Stimulated activated CD8-positive, alpha-beta memory T cell treated with anti-CD3 and anti-CD28 coated beads, Interleukin-15, amount 100 ng/mL, for 24 hours (primary cell): Measurements from ENCODE around the gene STIP1.

Experiments
- DNase-seq: peaks from one replicate; pipeline ENCODE4 v3.0.0-alpha.2; 2020; ENCODE audit warnings: low read depth

STIP1 gene

DNA sequence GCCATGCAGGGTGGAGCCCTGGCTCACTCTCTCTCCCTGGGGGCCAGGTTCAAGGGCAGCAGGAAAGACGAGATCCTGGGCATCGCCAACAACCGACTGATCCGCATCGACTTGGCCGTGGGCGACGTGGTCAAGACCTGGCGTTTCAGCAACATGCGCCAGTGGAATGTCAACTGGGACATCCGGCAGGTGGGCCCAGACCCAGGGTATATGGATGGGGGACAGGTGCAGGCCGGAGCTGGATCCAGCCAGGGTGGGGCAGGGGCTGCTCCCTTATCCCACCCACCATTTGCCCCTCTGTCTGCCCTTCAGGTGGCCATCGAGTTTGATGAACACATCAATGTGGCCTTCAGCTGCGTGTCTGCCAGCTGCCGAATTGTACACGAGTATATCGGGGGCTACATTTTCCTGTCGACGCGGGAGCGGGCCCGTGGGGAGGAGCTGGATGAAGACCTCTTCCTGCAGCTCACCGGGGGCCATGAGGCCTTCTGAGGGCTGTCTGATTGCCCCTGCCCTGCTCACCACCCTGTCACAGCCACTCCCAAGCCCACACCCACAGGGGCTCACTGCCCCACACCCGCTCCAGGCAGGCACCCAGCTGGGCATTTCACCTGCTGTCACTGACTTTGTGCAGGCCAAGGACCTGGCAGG is 37.2 kb downstream of the STIP1 start:
- DNase-seq = no peak

DNA sequence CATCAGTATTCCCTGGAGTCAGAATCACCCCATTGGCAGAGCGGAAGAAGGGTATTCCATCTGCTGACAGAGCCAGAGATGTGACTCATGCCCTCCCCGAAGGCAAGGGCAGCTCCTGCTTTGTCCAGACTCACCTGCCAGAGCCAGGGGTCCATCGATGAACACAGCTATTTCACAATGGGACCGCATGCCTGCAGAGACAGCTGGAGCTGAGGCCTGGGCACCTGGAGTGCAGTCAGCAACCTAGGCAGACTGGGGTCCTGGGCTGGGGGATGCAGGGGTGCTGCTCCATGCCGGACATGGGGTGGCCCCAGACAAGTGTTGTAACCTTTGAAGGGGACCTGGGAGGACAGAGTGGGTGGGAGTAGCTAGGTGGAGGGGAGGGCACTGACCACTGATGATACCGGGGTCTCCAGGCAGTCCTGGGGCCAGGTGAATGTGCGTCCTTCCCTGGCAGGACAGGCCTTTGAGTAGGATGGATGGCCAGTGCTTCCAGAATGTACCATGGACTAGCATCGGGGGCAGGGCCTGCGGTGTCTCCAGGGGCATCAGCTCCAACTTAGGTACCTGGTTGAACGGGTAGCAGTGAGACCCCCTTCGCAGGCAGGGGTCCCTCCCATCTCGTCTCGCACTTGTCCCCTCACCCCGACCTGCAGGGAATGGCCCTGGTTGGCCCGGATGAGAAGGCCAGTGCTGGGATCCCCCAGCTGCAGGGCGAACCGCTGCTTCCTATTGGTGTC is 38.4 kb downstream of the STIP1 start:
- no peak for DNase-seq

- no peak for DNase-seq
Observed at GRCh38 chr11:64224891-64225607, 39.1 kb downstream of the STIP1 start.

DNA sequence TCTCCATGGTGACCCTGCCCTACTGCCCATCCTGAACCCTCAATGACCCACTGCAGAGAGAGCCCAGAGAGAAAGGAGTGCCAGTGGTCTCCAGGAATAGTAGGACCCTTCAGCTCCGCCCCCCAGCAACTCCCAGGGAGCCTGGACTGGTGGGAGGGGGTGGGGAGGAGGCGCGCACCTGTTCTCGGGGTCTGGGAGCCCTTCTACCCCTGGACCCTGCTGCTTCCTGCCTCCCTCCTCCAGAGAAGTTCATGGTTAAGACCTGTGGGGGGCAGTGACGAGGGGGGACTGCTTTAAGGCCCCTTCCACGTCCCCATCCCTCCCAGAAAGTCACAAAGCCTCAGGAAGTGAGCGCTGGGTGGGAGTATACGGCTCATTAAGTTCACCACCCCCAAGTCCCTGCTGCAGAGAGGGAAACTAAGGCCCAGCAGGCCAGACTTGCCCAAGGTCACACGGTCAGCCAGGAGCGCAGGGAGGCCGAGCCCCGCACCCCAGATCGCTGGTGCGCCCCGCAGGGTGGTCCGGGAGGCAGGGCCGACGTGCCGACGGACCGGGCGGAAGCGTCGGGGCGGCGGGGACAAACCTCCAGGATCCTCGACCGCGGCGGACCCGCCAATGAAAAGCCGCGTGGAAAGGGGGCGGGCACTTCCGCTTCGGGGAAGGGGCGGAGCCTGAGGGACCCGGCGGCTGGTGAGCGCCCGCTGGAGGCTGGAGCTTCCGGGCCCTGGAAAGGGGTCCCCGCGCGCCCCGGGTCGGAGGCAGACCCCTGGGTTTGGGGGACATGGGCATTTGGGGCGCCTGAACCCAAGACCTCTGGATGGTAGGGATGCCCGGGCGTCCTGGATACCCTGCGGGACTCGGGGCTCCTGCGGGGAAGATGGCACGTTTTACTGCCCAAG is 39.9 kb downstream of the STIP1 start, which contains the start of the genes NUDT22 and TRPT1:
Gene NUDT22 (plus strand): TSS at position 667 of the 899 bp plus-strand sequence. CDS start 379 bp downstream, outside the sequence.
Gene TRPT1 (minus strand): TSS at position 579 of the 899 bp plus-strand sequence. CDS start 326 bp downstream, at position 253.
- peak; percentile 93 for DNase-seq

DNA sequence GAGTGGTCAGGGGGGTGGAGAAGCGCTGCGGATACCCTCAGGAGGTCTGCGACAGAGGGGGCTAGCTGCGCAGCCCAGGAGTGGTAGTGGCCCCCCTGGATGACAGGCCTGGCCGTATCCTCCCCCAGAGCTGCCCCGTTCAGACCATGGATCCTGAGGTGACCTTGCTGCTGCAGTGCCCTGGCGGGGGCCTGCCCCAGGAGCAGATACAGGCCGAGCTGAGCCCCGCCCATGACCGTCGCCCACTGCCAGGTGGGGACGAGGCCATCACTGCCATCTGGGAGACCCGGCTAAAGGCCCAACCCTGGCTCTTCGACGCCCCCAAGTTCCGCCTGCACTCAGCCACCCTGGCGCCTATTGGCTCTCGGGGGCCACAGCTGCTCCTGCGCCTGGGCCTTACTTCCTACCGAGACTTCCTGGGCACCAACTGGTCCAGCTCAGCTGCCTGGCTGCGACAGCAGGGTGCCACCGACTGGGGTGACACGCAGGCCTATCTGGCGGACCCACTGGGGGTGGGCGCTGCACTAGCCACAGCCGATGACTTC is 40.6 kb downstream of the STIP1 start:
- DNase-seq = no peak

DNA sequence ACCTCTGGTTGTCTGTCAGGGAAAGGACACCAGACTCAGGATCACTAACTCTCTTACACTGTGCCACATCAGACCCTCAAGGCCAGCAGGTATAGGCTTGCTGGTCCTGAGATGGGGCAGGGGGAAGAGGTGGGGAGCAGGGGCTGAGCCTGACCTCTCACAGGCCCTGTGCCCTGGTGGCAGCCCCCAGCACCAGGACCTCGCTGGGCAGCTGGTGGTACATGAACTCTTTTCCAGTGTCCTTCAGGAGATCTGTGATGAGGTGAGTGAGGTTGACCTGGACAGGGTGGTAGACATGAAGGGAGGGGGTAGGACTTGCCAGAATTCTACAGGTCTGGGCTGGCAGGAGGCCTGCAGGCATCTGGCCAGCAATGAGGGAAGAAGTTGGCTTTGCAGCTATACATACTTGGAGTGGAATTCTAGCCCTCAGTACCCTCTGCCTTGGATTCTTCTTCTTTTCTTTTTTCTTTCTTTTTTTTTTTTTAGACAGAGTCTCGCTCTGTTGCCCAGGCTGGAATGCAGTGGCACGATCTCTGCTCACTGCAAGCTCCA is 41.5 kb downstream of the STIP1 start:
- DNase-seq = no peak

- no peak for DNase-seq
Observed at GRCh38 chr11:64229090-64229743, 43.2 kb downstream of the STIP1 start.

DNA sequence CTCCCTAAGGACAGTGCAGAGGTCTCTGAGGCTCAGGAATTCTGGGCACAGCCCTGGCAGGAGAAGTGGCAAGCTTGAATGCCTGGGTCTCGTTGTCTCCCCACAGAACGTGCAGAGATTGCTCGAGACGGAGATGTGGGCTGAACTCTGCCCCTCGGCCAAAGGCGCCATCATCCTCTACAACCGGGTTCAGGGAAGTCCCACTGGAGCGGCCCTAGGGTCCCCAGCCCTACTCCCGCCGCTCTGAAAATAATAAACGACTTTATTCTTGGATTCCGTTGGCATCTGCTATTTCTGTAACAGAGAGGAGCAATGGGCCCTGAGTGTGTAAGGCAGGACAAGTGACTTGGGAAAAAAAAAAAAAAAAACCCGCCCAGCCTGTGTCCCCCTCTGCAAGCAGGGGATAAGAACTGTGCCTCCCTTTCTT is 43.8 kb downstream of the STIP1 start:
- no peak for DNase-seq

DNA sequence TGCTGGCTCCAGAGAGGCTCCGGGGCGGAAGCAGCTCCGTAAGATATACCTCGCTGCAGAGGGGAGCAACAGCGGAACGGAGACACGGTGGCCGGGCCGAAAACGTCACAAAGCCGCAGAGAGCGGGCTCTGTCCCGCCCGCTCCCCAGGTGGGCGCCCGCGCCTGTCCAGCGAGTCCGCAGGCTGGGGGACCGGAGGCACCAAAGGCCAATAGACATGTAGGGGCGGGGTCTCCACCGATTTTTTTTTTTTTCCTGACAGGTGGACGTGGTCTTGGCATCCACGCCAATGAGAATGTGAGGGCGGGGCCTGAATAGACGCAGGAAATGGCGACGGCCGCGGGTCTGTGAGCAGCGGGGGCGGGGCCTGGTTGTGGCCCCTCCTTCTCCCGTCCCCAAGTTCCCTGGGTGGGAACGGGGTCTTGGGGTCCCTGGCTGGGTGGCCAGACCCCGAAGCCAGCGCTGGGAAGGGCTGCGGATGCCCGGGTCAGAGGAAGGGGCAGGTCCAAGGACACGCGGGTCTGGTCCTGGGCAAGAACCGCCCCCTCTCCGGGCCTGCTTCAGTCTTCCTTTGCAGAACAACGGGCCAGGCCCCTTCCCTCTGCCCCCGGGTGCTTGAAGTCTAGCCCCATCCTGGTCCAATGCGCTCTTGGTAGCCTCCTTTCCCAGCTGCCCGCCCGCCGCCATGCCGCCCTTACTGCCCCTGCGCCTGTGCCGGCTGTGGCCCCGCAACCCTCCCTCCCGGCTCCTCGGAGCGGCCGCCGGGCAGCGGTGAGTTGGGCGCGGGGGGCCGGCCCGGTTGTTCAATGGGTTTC is 44.4 kb downstream of the STIP1 start, which contains the start of gene DNAJC4:
Gene DNAJC4 (plus strand): TSS at position 378 of the 814 bp plus-strand sequence. CDS start 307 bp downstream, at position 685.
- peak; percentile 68 for DNase-seq

DNA sequence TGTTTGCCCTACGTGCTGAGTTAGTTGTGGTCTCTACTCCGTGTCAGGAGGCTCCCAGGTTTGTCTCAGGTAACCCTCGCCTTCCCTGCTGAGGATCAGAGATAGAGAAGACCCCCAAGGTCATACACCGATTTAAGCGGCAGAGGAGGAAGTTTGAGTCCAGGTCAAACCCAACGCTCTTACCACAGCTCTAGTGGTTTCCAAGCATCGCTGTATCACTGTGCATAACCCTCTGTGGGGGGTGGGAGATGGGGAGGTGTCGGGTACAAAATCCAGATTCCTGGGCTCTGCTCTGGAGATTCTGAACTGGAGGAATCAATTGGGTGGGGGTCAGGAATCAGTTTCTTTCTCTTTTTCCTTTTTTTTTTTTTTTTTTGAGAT is 45.0 kb downstream of the STIP1 start:
- DNase-seq = no peak

DNA sequence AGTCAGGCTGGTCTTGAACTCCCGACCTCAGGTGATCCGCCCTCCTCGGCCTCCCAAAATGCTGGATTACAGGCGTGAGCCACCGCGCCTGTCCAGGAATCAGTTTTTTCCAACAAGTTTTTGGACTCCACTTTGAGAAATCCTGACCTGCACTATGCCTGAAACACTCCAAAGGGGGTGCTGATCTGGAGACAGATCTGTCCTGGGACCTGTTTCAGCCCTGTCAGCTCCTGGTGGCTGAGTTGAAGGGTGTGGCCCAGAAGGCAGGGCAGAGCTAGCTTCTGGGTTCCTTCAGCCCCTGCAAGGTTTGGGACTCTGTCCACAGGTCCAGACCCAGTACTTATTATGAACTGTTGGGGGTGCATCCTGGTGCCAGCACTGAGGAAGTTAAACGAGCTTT is 45.6 kb downstream of the STIP1 start:
- DNase-seq = no peak

GRCh38 chr11:64232182-64232966 is 46.4 kb downstream of the STIP1 start:
- DNase-seq = no peak

- DNase-seq = no peak
Observed at GRCh38 chr11:64232967-64233315, 47.0 kb downstream of the STIP1 start.

GRCh38 chr11:64233913-64234586 is 48.1 kb downstream of the STIP1 start, which contains the start of gene VEGFB:
Gene VEGFB (plus strand): TSS chr11:64234584. CDS start chr11:64234834, 250 bp downstream.
- DNase-seq = peak; percentile 42

DNA sequence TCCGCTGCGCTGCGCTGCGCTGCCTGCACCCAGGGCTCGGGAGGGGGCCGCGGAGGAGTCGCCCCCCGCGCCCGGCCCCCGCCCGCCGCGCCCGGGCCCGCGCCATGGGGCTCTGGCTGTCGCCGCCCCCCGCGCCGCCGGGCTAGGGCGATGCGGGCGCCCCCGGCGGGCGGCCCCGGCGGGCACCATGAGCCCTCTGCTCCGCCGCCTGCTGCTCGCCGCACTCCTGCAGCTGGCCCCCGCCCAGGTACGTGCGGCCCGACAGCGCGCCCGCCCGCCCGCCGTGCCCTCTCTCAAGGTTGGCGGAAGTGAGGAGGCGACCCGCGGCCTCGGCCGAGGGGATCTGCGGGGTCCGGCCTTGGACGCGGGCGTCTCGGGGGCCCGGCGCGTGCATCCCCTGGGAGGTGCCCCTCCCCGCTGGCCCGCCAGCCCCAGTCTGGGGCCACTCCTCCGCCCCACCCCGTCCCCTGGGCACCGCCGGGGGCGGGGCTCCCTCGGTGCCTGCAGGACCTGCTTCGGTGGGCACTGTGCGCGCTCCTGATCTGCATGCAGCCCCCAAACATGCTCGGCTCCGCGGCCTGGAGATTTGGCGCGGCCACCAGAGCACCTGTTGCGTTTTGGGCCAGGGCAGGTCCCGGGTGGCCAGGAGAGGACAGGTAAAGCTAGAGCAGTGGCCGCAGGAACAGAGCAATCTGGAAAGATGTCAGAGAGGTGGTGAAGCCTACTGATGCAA is 48.8 kb downstream of the STIP1 start:
- DNase-seq = no peak

DNA sequence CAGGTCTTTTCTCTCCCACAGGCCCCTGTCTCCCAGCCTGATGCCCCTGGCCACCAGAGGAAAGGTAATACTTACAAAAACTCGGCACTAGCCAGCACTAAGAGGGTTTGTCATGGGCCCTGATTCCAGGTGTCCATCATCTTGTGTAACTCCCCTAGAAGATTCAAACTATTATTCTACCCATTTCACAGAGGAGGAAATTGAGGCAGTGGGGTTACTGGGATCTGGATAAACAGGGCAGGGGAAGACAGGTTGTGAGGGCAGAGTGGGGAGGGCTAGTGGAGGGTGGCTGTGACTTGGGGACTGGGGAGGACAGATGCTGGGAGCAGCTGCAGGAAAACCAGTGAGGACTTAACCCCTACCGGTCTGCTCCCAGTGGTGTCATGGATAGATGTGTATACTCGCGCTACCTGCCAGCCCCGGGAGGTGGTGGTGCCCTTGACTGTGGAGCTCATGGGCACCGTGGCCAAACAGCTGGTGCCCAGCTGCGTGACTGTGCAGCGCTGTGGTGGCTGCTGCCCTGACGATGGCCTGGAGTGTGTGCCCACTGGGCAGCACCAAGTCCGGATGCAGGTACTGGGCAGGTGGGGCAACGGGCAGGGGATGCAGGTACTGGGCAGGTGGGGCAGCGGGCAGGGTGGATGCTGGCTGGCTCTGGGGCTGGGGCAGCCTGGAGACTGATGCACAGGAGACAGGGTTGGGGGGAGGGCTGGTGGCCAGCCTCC is 49.6 kb downstream of the STIP1 start:
- DNase-seq = no peak

GRCh38 chr11:64237484-64237951 is 51.5 kb downstream of the STIP1 start:
- no peak for DNase-seq
